NCI-H128 (cell line): ENCODE data around the gene DAGLA.

ENCODE experiments used
- DNase-seq: peaks from one replicate; lab custom pipeline; 2025; ENCODE audit not compliant: unreplicated experiment; lab: John Stamatoyannopoulos, UW

Gene DAGLA

GRCh38 chr11:61709110-61709509 is 28.9 kb downstream of the DAGLA start:
- no peak for DNase-seq

DNA sequence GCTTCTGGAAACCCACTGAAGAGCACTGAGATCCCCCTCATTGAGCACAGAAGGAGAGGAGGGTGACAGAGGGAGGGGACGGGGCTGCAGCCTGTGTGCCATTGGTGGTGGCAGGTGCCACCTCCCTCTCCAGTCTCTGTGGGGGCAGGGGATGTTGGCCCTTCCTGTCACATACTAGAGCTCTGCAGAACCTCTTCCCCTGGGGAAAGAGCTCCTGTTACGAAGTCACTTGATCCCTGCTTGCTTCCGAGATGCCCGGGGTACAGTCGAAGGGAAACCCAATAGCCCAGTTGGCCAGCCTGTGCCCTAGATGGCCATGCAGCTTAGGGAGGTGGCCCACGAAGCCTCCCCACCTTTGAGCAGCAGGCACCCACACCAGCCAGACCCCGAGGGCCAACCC is 29.4 kb downstream of the DAGLA start:
- no peak for DNase-seq

- no peak for DNase-seq
Measured at GRCh38 chr11:61710019-61710418, 29.8 kb downstream of the DAGLA start.

- no peak for DNase-seq
Measured at GRCh38 chr11:61711037-61711436, 30.8 kb downstream of the DAGLA start.

DNA sequence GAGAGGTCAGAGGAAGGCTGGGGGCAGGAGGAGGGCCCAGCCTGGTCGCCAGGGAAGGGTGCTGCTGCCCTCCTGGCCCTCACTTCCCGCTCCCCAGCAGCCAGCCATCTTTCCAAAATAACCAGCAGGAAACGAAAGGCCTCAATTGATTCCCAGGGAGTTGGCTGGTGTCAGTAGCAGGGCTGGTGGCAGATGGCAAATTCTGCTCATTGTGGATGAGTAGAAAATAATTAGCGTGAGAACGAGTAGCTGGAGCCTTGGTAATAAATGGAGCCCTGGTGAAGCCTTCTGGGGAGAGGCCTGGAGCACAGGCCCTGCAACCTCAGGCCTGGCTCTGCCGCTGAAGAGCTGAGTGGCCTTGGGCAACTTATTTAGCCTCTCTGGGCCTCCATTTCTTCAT is 31.3 kb downstream of the DAGLA start:
- DNase-seq = no peak

GRCh38 chr11:61712314-61712713 is 32.1 kb downstream of the DAGLA start:
- no peak for DNase-seq

DNA sequence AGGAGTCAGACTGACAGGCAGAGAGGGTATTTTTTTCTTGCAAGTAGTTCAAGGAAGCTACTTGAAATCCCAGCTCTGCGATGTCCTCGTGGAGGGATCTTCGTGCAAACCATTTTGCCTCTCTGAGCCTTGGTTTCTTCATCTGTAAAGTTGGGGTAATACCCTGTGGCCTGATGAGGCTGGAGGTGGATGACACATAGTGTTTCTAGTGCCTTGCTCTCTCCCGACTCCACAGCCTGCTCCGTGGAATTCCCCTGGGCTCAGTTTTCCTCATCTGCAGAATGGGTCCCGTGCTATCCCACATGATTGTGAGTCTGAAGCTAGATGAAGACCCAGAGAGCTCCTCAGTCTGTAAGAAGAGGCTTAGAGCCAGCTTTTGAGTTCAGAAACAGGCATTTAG is 32.7 kb downstream of the DAGLA start:
- no peak for DNase-seq

DNA sequence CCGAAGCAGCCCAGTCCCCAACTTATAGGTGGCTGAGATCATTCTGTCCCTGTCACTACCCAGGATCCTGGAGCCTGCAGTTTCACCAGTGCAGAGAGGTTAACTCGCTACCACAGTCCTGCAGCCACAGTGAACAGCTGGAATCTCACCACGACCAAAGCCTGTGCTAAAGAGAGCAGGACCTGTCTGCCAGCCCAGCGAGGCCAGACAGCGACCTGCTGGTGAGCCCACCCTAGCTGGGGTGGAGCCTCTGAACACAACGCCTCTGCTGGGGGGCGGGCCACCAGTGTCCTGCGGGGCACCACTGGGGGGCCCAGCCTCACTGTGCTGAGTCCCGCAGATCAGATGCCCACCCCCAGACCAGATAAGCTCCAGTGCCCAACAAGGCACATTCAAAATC is 33.3 kb downstream of the DAGLA start:
- DNase-seq = no peak

- DNase-seq = no peak
Measured at GRCh38 chr11:61713906-61714305, 33.7 kb downstream of the DAGLA start.

DNA sequence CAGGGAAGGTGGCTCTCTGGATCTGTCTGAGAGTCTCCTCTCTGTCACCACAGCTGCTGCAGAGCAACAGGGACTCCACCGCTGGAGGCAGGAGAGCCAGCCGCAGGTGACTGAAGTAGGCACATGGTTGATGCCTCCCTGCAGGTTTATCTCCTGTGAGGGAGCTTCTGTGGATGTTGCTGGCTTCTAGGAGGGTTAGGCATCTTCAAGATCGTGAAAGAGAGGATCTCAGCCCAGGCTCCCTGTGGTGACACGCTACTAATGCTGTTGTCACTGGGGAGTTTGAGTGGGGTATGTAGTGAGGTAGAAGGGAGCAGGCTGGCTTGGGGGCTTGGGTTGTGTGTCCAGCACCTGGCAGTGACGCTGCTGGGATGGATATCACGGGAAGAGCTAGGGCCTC is 34.1 kb downstream of the DAGLA start:
- DNase-seq = no peak

GRCh38 chr11:61714916-61715315 is 34.7 kb downstream of the DAGLA start:
- DNase-seq = no peak

- DNase-seq = no peak
Measured at GRCh38 chr11:61715867-61716266, 35.7 kb downstream of the DAGLA start.

DNA sequence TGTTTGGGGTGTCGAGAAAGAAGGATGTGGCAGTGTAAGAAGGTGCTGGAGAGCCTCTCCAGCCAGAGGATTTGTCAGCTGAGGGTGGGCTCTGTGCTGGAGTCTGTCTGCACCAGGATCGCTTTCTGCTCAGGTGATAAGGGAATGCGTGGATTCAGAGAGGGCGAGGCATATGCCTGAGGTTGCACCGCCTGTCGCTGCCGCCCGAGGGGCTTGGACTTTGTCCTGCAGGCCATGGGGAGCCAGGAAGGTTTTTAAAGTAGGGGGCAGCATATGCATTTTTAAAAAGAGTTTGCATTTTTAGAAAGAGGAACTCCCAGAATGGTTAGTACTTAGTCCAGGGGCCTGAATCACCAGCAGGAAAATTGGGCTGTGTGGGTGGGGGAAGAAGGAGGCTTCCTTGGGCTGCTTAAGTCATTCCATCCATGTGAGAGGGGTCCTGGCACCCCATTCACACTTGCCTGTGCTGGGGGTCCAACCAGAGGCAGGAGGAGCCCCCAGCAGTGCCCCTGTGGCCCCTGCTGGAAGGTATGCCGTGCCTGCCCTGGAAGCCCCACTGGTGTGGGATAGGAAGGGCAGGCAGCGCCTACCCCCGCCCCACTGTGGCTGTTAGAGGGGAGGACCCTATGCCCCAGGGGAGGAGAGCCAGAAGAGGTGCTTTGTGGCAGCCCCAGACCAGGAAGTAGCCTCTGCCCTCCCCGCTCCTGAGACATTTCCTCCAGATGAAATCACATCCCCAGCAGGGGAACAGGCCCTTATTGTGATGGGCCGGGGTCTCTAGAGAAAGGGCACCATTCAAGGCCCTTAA is 36.5 kb downstream of the DAGLA start:
- DNase-seq = no peak

GRCh38 chr11:61717286-61718033 is 37.3 kb downstream of the DAGLA start:
- no peak for DNase-seq

GRCh38 chr11:61718046-61718531 is 37.9 kb downstream of the DAGLA start:
- DNase-seq = no peak

DNA sequence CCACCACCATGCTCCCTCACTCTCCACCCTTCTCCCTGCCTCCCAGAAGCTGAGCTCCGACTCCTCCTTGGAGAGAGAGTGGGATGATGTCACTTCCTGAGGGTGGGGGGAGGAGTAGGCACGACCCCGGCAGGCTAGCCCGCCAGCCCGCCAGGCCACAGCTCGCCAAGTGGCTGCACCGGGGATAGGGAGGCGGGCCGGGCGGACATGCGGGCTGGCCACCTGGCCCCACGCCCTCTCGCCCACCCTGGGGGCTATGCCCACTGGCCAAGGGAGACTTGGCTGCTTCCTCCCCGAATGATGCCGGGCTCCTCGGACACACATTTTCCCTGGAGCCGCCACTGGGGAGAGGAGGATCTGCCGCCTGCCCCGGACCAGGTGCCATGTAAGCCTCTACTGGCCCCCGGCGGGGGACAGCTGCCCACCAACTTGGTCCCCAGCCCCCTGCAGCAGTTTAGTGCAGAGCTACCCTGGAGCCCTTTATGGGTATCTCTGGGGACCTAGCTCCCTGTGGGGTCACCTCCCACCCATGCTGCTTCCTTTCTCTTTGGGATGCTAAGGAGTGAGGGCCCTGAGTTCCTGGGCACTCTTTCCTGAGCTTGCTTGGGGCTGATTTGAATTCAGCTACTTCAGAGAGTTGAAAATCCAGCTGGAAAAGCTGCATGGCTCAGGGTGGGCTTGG is 38.6 kb downstream of the DAGLA start:
- DNase-seq = no peak

DNA sequence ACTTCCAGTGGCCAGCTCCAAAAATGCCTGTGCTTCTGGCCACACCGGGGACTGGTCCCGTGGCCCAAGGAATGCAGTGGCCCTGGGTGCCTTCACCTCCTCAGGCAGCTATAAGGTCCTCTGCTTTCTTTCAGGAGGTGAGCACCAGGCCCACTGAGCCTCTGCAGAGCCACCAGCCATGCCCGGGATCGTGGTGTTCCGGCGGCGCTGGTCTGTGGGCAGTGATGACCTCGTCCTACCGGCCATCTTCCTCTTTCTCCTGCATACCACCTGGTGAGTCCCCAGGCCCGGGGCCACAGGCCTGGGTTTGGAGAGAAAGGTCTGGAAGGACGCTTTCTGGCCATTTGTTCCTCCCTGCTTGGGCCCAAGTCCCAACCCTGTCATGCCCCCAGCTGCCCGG is 39.8 kb downstream of the DAGLA start:
- DNase-seq = no peak

DNA sequence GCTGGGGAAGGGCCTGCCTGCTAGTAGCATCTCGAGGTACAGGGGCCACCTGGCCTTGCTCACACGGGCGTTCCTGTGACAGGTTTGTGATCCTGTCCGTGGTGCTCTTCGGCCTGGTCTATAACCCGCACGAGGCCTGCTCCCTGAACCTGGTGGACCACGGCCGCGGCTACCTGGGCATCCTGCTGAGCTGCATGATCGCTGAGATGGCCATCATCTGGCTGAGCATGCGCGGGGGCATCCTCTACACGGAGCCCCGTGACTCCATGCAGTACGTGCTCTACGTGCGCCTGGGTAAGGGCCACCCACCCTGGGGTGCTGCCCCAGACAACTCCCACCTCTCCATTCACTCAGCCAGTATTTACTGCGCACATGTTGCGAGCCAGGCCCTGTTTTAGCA is 40.4 kb downstream of the DAGLA start:
- DNase-seq = no peak

GRCh38 chr11:61724437-61724836 is 44.2 kb downstream of the DAGLA start:
- no peak for DNase-seq

DNA sequence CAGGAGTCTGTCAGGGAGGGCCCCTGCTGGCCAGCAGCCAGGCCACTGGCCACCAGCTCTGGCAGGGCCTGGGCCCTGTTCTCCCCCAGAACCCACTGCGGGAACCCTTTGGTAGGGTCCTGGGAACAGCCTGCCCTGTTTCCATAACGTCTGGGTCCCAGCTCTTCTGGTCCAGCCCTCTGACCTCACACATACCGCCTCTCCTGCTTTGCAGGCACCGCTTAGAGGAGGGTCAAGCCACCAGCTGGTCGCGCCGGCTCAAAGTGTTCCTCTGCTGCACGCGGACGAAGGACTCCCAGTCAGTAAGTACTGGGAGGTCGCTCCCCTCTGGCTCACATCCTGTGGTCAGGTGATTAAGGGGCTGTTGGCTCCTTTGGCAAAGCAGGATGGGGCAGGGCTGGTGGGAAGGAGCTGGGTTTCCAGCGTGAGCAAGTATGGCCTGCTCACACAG is 45.6 kb downstream of the DAGLA start:
- no peak for DNase-seq

GRCh38 chr11:61726775-61727174 is 46.6 kb downstream of the DAGLA start:
- DNase-seq = no peak

- DNase-seq = no peak
Measured at GRCh38 chr11:61727401-61727811, 47.2 kb downstream of the DAGLA start.
